Measurements from ENCODE around the gene NT5DC1.

- TF ChIP-seq CTCF (conservative IDR thresholded peaks at IDR 0.05; ENCODE audit: low read length): no peak
- TF ChIP-seq EZH2phosphoT487 (IDR thresholded peaks at IDR 0.05; ENCODE audit: borderline replicate concordance): no peak
Observed at GRCh38 chr6:116106146-116106545, 5.5 kb downstream of the NT5DC1 start.

All from Loucy (cell line).